ENCODE measurements around the gene JPH2. TPM values are rescaled to one million over a fixed set of nuclear protein-coding genes. Genes with fewer than 3 reads are reported as not detected.
A peak's percentile ranks its signal among the peaks of the same experiment; 100 is the strongest.

Gene JPH2
- total RNA-seq, 1 donor from 2014 or later = 197 TPM

DNA sequence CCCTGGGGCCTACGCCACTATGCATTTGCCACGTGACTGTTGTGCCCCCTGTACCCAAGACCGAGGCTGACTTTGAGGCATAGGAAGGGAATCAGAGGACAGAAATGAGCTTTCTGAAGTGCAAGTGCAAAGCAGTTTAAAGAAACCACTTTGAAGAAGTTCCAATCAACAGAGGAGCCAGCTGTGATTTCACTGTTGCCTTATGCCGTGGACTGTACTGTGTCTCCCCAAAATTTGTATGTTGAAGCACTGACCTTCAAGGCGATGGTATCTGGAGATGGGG, 111.1 kb downstream of the JPH2 start:
- no peak for ATAC-seq
- intact Hi-C loops (cut with DNase I) = loop anchor here (5.0 kb wide), 1 partner anchor 539 kb away; no protein-coding TSS in a partner anchor

GRCh38 chr20:44075191-44075949, 111.6 kb downstream of the JPH2 start:
- no peak for DNase-seq (ENCODE audit: missing footprints)
- no peak for ATAC-seq
- intact Hi-C loops (cut with DNase I) = loop anchor here (5.0 kb wide), 1 partner anchor 538 kb away; no protein-coding TSS in a partner anchor

More for the DNA sequence above, 111.1 kb downstream of the JPH2 start:
- DNase-seq (ENCODE audit: missing footprints) = no peak

DNA sequence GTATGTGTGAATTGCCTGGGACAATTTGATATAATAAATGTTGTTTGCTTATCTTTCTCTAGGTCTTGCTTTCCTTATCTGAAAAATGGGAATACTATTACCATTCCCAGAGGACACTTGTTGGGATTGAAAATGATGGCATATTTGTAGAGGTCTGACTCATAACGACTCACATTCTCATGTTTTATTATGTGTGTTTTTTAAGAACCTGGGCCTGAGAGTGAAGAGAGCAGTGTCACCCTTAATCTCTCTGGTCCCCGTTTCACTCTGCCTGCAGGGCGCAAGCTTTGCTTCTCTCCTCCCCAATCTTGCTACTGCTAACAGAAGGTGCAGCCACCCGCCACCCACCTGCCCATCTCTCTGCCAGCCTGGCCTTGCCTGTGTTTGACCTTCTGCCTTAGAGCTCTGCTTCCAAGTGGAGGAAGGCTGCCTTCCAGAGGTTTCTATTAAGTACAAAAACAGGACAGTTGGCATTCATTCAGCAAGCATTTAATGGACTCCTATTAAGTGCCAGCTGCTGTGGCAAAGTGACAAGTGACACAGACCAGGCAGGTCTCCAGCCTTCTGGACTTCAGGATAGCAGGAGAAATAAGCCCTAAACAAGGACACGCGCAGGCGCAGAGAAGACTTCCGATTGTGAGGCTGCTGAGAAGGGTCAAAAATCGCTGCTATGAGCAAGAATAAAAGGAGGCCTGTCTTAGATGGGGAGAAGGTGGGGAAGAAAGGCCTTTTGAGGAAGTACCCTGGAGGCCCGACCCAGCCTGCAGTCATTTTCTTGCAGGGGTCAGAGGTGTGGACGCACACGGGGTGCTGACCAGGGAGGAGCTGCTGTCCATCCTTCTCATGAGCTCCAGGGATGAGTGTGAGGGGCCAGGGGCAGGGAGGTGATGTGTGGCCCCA, 112.5 kb downstream of the JPH2 start:
- intact Hi-C loops (cut with DNase I) = loop anchor here (5.0 kb wide), 1 partner anchor 537 kb away; no protein-coding TSS in a partner anchor
- peak; percentile 85 for ATAC-seq
- peak; percentile 77 for DNase-seq (ENCODE audit: missing footprints)

DNA sequence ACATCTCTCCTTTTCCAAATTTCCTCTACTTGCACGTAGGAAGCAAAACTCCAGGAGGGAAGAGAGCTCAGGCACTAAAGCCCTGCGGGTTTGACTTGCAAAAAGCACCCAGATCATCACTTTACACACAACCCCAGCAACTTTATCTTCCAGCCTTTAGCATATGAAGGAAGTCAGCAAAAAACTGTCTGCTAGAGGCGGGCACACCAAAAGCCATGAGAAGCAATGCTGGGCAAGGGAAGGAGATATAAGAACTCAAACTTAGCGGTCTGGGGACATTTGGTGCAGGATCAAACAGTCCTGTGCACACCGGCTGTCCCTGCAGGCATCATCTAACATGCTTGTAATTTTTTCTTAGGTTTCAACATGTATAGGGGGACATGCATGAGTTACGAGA, 113.3 kb downstream of the JPH2 start:
- no peak for DNase-seq (ENCODE audit: missing footprints)
- intact Hi-C loops (cut with DNase I) = no loop called here
- ATAC-seq = no peak

DNA sequence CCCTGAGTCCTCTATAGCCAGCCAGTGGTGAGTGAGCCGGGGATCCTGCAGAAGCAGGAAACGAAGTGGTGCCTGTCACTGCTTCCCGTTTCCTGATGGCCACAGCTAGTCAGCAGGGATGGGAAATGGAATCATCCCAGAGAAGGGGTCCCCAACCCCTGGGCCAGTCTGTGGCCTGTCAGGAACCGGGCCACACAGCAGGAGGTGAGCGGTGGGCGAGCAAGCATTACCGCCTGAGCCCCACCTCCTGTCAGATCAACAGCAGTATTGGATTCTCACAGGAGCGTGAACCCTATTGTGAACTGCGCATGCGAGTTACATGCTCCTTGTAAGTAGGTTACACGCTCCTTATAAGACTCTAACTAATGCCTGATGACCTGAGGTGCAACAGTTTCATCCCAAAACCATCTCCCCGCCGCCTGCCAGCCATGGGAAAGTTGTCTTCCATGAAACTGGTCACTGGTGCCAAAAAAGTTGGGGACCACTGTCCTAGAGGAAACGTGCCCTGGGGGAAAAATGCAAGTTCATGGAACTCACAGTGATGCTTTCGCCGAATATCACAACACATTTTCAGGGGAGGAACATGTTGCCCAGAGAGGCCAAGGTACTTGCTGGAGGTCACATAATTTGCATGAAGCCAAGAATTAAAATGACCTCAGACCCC, 113.8 kb downstream of the JPH2 start:
- ATAC-seq (no peak), DNase-seq (ENCODE audit: missing footprints) (no peak)
- intact Hi-C loops (cut with DNase I) = no loop called here

DNA sequence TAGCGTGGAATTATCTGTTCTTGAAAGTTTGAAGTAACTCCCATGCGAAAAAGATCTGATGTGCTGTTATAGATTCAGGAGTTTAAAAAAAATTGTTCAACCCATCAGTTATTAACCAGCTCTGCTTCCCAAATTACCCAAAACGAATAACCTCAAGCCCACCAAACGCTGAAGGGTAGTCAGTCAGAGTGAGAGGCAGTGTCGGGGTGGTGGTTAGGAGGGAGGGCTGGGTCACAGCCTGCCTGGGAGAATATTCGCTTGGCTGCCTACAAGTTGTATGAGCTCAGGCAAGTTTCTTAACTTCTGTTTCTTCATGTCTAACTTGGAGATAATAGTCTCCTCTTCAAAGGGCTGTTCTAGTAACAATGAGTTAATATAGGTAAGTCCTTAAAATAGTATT, 114.6 kb downstream of the JPH2 start:
- intact Hi-C loops (cut with DNase I) = no loop called here
- DNase-seq (ENCODE audit: missing footprints) (no peak), ATAC-seq (no peak)

DNA sequence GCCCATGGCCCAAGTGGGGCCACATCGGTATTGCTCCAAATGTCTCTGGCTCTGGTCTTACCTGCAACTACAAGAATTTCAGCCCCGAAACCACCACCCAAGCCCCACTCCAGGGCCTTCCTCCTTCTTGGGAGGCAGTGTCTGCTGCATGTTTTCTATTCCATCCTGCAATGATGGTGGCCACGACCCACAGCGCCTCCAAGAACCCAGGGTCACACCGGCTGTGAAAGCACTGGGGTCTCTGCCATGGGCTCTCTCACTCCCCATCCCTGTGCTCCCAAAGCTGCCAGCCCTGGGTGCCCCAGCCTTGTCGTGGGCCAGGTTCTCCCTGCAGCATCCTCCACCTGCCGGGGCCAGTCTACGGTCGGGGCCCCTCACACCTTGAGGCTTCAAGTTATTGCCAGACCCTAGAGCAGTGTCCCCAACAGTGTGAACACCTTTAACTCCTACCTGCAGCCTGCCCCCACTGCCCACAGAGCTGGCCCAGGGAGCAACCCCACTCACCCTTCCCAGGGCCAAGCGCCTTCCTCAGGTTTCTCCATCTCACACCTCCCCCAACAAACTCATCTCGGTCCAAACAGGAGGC, 115.4 kb downstream of the JPH2 start:
- intact Hi-C loops (cut with DNase I) = no loop called here
- no peak for ATAC-seq
- DNase-seq (ENCODE audit: missing footprints) = no peak

DNA sequence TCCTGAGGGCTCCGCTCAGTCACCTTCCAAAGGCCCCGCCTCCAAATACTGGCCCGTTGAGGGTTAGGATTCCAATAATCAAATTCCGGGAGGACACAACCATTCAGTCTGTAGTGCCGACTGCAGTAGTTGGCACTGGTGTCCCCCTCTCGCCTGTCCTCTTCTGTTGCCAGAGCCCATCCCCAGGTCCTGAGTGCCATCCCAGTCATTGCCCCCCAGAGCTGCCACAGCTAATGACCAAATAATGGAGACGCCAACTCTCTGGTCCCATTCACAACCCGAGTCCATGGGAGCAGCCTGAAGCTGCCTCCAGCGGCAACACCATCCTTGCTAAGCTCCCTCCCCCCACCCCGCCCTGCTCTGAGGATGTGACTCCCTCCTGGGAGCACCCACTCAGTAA, 115.9 kb downstream of the JPH2 start:
- no peak for DNase-seq (ENCODE audit: missing footprints)
- intact Hi-C loops (cut with DNase I) = no loop called here
- no peak for ATAC-seq

DNA sequence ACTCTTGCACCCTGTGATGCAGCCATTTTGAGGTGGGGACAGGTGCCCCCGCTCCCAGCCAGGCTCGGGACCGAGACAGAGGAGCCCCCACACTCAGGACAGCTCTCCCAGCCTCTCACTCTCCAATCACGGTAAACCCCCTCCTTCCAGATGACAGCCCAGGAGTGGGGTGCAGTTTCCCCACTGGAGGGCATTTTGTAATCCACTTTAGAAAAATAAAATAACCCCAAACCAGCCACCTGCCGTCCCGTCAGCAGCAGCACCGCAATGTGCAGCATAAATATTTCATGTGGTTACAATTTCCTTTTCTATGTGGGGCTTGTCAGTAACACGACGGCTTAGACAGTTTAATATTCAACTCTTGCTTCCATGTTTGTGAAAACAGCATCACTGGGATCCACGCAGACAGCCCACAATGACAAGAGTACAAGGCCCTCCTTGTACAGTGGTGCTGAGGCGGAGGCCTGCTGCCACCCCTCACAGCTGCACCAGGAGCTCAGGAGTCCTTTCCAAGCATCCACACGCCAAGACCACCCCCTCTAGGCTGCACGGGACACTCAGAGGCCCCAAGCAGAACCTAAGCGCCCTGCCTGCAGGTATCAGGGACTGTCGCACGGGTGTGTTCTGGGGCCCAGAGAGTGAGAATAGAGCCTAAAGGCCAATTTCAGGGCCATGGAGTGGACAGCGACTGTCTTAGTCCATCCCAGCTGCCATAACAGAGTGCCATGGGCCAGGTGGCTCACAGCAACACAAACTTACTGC, 116.7 kb downstream of the JPH2 start:
- no peak for DNase-seq (ENCODE audit: missing footprints)
- no peak for ATAC-seq
- intact Hi-C loops (cut with DNase I) = no loop called here

DNA sequence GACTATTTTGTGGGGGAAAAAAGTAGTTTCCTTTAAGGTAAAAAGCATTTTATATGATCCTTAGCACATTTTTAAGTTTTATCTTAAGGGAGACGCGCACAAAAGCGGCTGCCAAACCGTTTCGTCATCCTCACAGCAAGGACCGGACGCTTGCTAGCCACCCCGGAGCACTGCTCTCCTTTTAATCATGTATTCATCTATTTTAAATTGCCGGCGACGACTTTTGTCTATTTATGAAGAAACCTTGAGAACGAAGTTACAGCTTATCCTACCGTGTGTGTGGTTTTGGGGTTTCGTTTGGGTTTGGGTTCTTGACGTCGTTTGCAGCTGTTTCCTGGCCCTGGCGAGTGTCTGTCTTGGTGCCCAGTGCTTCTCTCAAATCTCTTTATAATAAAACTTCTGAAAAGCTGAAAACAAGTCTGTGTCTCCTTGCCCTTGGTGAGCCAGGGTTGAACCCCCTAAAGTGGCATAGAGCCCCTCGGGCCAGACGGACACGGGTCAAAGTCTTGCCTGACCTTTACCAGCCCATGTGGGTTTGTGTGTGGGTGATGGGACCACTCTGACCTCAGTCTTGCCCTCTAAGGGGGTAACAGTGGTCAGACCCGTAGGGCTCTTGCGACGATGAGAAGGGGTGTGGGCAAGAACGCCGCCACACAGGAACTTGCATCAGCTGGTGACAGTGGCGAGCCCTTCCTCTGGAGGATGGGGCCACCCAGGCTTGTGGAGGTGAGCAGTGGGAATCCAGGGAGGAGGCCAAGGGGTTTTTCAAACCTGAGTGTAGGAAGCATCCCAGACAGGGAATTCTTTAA, 117.6 kb downstream of the JPH2 start:
- ATAC-seq (no peak), DNase-seq (ENCODE audit: missing footprints) (no peak)
- intact Hi-C loops (cut with DNase I) = no loop called here

DNA sequence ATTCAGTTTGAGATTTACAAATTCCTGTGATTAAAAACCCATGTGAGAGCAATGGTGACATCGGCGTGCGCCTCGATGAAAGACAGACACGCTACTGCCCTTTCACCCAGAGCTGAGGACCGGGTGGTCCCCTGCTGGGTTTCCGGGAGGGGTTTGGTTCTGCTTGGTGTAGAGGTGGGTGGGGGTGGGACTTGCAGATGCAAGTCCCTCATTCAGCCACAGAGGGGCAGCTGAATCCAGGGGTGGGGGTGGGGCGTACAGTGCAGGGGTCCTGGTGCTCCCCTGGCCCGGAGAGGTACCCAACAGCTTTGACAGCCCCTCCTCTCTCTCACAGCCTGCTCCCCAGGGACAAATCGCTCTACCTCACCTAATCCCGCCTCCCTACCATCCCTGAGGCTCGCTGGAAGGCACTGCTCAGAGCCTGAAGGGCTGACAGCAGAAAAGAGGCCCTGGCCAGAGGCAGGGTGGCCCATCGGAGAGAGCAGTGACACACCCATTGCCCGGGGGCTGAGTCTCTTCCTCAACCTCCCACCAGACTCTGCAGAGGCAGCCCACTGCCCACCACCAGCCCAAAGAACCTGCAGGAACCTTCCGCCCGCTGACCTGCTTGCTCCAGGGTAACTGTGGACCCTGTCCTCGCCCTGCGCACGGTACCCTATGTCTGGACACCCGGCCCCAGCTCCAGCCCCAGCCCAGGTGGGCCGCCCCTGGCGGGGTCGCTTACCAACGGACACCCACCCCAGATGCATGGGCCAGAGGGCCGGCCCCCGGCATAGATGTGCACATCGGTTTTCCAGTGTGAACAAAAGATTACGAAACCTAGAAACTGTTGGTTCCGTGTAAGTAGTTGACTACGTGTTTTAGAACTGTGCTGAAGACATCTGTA, 118.4 kb downstream of the JPH2 start:
- DNase-seq (ENCODE audit: missing footprints) = no peak
- intact Hi-C loops (cut with DNase I) = no loop called here
- no peak for ATAC-seq

DNA sequence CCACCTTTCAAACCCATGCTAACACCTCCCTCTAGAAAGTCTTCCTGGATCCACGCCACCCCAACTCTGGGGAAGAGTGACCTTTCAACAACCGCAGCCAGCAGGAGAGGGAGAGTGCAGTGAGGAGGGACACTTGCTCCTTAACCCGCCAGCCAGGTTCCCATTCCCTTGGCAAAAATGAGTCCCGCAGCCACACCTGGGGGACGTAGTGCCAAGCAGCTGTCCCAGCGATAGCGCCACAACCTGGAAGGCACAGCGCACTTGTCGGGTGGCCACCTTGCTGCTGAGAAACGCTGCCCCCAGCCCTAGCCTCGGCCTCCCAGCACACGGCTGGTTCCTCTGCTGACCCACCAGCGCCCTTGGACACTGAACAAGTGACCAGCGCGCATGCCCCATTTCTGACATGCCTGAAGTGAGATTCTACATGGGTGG, 119.3 kb downstream of the JPH2 start:
- DNase-seq (ENCODE audit: missing footprints) (no peak), ATAC-seq (peak; percentile 26)
- intact Hi-C loops (cut with DNase I) = no loop called here

DNA sequence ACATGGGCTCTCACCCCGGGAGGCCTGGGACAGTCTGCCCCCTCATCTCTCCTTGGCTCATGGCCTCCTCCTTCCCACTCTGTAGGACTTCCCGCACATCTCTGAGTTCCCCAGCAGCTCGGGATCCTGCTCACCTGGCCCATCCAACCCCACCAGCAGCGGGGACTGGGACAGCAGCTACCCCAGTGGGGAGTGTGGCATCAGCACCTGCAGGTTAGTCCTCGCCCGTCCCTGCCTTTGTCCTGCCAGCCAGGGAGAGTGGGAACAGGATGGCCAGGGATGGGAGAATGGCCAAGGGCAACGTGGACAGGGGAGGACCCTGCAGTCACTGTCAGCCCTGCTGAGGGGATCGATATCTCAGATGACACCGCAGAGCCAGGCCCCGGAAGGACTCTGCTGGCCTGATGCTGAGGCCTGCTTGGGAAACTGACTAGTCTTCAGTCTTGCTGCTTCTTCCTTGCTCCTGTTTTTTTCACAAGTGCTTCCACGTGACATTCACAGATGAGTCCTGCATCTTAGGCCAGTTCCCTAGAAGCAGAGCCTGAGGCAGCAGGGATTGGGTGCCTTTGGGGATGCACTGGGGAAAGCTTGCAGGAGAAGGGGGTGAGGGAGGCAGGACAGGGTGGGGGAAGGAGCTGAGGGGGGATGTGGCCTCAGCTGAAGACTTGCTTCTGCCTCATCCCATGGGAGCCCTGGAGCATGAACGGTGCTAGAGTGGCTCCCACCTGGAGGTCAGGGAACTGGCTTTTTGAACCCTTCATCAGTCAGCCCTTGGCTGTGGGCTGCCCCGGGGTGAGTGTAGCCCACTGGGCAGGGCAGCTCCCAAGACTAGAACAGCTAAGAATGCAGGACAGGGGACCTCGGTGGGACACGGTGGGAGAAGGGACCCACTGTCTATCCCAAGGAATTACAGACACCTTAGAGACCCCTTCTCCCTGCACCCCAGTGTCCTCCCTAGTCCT, 120.1 kb downstream of the JPH2 start:
- DNase-seq (ENCODE audit: missing footprints) = no peak
- intact Hi-C loops (cut with DNase I) = no loop called here
- ATAC-seq = no peak

GRCh38 chr20:44065401-44066340, 121.3 kb downstream of the JPH2 start:
- DNase-seq (ENCODE audit: missing footprints) (no peak), ATAC-seq (no peak)

More at GRCh38 chr20:44065401-44066340, 121.3 kb downstream of the JPH2 start:
- intact Hi-C loops (cut with DNase I) = no loop called here
